ENCODE results near the gene CCNA2. TPM values are rescaled to one million over a fixed set of nuclear protein-coding genes. Genes with fewer than 3 reads are reported as not detected.

The CCNA2 gene
- total RNA-seq, 2 donors from 2014 or later, result 15.6 to 62.8 TPM

GRCh38 chr4:121796283-121796682 lies 27.4 kb downstream of the CCNA2 start:
- intact Hi-C loops (cut with DNase I), result loop anchor here (10.0 kb wide), 1 partner anchor 91 kb away; no protein-coding TSS in a partner anchor
- H3K27me3 ChIP-seq, result no peaks in the 10 kb centered on the region
- H3K9me3 ChIP-seq, result no peaks in the 10 kb centered on the region
- no peak for TF ChIP-seq CTCF (IDR thresholded peaks at IDR 0.05)
- H3K4me3 ChIP-seq, result no peak overlapping the region
- H3K9ac ChIP-seq (ENCODE audit: low read depth in 2 of 2, low read length in 2 of 2), result no peak overlapping the region
- H3K36me3 ChIP-seq, result no peaks in the 10 kb centered on the region
- H3K4me1 ChIP-seq, result no peaks in the 10 kb centered on the region
- H3K27ac ChIP-seq, result no peak overlapping the region
- no peak for DNase-seq

GRCh38 chr4:121794505-121795188 lies 29.0 kb downstream of the CCNA2 start:
- Histone ChIP-seq H3K36me3 (no peaks in the 10 kb centered on the region), H3K27me3 (no peaks in the 10 kb centered on the region), H3K27ac (no peak overlapping the region), H3K9ac (ENCODE audit: low read depth in 2 of 2, low read length in 2 of 2) (no peak overlapping the region), H3K9me3 (no peaks in the 10 kb centered on the region), H3K4me1 (no peaks in the 10 kb centered on the region), H3K4me3 (no peak overlapping the region)
- intact Hi-C loops (cut with DNase I), result loop anchor here (10.0 kb wide), 1 partner anchor 90 kb away; no protein-coding TSS in a partner anchor
- TF ChIP-seq CTCF (IDR thresholded peaks at IDR 0.05), result no peak
- DNase-seq, result no peak

- H3K36me3 ChIP-seq, result no peaks in the 10 kb centered on the region
- no peaks in the 10 kb centered on the region for H3K27me3 ChIP-seq
- no peaks in the 10 kb centered on the region for H3K4me1 ChIP-seq
- no peak overlapping the region for H3K27ac ChIP-seq
- intact Hi-C loops (cut with DNase I), result loop anchor here (10.0 kb wide), 1 partner anchor 88 kb away; no protein-coding TSS in a partner anchor
- H3K9me3 ChIP-seq, result no peaks in the 10 kb centered on the region
- TF ChIP-seq CTCF (IDR thresholded peaks at IDR 0.05), result no peak
- DNase-seq, result no peak
- H3K9ac ChIP-seq (ENCODE audit: low read depth in 2 of 2, low read length in 2 of 2), result no peak overlapping the region
- H3K4me3 ChIP-seq, result no peak overlapping the region
Measured at GRCh38 chr4:121792966-121793365, 30.7 kb downstream of the CCNA2 start.

- Histone ChIP-seq H3K4me1 (no peaks in the 10 kb centered on the region), H3K27me3 (no peaks in the 10 kb centered on the region), H3K27ac (no peak overlapping the region), H3K9ac (ENCODE audit: low read depth in 2 of 2, low read length in 2 of 2) (no peak overlapping the region), H3K36me3 (no peaks in the 10 kb centered on the region), H3K4me3 (no peak overlapping the region), H3K9me3 (no peaks in the 10 kb centered on the region)
- TF ChIP-seq CTCF (IDR thresholded peaks at IDR 0.05), result no peak
- intact Hi-C loops (cut with DNase I), result loop anchor here (10.0 kb wide), 1 partner anchor 87 kb away; no protein-coding TSS in a partner anchor
- DNase-seq, result no peak
Measured at GRCh38 chr4:121791481-121791880, 32.2 kb downstream of the CCNA2 start.

- no peak for DNase-seq
- intact Hi-C loops (cut with DNase I), result loop anchor here (10.0 kb wide), 1 partner anchor 86 kb away; no protein-coding TSS in a partner anchor
- Histone ChIP-seq H3K4me3 (no peak overlapping the region), H3K4me1 (no peaks in the 10 kb centered on the region), H3K9ac (ENCODE audit: low read depth in 2 of 2, low read length in 2 of 2) (no peak overlapping the region), H3K27ac (no peak overlapping the region), H3K27me3 (no peaks in the 10 kb centered on the region), H3K36me3 (no peaks in the 10 kb centered on the region), H3K9me3 (no peaks in the 10 kb centered on the region)
- no peak for TF ChIP-seq CTCF (IDR thresholded peaks at IDR 0.05)
Measured at GRCh38 chr4:121790976-121791375, 32.7 kb downstream of the CCNA2 start.
